ENCODE results near the gene ROBO4.

The ROBO4 gene

DNA sequence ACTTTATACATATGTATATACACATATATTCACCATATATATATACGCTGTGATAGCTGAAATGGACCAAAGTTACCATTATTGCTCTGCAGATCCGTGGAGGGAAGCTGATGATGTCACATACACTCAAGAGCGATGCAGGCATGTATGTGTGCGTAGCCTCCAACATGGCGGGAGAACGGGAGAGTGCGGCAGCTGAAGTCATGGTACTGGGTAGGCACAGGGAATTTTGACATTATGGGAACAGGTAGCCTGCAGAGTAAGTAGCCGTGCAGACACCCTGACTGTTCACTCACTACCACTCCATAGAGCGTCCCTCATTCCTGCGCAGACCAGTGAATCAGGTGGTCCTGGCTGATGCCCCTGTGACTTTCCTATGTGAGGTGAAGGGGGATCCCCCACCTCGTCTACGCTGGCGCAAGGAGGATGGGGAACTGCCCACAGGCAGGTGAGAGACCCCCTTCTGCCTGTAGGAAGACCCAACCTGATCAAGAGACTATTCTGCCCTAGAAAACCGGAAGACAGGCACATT lies 27.7 kb downstream of the ROBO4 start:
- no peak for DNase-seq

GRCh38 chr11:124869331-124869730 lies 28.3 kb downstream of the ROBO4 start:
- no peak for DNase-seq

GRCh38 chr11:124868331-124869274 lies 29.1 kb downstream of the ROBO4 start:
- no peak for DNase-seq

GRCh38 chr11:124867700-124868099 lies 30.0 kb downstream of the ROBO4 start:
- DNase-seq: peak; percentile 3 to 18

DNA sequence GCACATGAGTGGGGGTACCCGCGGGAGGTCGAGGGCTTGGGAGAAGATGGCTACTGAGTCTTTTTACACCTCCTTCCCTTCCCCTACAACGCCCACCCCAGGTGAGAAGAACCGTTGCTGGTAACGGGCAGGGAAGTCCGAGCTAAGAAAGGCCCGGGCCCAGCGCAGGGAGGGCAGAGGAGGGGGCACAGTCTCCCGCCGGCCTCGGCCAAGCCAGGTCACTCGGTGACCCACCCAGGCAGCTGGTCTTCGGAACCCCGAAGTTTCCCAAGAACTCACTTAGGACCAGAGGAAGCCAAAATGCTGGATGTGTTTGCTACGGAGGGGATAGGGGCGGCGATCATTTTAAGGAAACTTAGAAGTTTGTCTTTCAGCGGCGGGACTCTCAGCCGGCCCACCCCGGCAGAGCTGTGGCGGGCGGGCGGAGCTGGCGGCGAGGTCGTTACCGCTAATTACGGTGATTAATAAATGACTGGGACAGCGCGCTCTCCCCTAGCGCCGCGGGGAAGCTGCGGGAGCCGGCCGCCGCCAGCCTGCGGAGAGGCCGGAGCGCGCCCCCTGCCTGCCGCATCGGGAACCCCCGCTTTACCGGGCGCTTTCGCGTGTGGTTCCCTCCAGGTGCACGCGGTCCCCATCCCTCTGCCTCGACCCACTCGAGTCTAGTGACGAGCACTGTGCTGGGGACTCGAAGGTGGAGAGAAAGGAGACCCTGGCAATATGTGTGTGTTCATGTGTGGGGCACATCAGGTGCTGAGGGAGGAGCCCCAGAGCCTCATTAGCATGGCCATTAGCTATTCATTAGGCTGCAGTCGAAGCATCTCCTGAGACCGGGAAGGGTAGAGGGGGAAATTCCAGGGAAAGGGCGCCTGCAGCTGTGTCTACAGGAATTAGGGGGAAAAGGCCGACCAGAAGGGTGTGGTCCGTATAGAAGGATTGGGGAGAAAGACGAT lies 31.5 kb downstream of the ROBO4 start:
- peak; percentile 11 to 38 for DNase-seq

GRCh38 chr11:124865181-124865901 lies 32.3 kb downstream of the ROBO4 start, which contains the start of gene ROBO3:
Gene ROBO3, plus strand, starts transcription at chr11:124865432. Its CDS starts 146 bp downstream, at chr11:124865578.
- DNase-seq: no peak

DNA sequence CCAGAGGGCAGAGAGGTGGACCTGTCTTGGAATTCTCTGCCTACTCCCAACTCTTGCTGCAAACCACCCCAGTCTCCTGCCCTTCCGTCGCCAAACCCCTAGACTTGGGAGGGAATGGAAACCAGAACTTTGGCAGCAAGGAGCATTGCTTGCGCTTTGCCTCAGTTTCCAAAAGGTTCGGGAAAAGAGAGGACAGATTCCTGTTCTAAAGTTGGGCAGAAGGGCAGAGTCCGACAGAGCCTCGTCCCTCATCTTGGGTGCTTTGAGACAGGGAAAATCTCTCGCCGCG lies 32.8 kb downstream of the ROBO4 start:
- no peak for DNase-seq

- no peak for DNase-seq
Observed at GRCh38 chr11:124864176-124864891, 33.3 kb downstream of the ROBO4 start.

DNA sequence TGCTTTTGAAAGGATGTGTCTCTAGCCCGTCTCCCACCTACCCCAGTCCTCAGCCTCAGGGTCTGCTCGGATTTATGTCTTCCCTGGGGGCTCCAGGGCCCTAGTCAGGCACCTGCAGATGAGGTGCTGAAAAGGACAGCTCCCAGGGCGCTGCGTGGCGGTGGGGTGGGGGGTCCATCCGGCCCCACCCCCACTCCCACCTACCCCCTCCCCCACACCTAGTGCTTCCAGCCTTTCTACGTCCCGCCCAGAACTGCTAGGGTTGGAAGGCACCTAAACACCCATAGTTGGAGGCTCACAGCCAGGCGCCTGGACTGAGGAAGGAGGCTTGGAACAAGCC lies 33.9 kb downstream of the ROBO4 start:
- DNase-seq: no peak

GRCh38 chr11:124863137-124863825 lies 34.4 kb downstream of the ROBO4 start:
- DNase-seq: peak in 1 of 2 donors; percentile 5

DNA sequence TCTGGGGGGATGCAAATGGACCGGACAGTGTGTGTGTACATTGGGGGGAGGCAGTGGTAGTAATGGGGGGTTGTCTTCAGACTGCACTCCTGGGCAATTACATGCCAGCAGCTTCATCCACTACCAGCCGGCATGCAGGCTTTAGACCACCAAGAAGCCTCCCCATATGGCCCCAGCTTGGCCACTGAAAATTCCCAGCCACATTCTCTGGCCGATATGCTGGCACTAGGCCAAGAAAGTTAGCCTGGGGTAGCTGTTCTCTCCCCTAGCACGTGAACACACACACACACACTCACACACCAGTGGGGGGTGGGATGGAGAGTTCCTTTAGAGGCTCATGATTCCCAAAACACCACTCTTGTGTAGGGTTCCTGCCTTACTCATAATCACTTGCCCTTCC lies 36.0 kb downstream of the ROBO4 start:
- no peak for DNase-seq

DNA sequence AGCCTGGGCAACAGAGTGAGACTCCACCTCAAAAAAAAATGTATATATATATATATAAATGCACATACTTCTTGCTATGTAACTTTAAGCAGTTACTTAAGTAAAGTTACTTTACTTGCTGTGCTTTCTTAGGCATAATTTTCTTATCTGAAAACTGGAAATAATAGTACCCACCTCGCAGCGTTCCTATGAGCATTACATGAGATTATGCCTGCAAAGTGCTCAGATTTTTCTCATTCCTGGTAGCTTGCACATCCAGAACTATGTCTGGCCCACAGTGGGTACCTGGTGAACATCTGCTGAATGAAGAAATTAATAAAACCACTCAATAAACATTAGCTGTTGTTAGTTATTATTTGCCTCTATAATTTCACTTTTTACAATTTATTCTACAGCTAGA lies 38.5 kb downstream of the ROBO4 start:
- no peak for DNase-seq

DNA sequence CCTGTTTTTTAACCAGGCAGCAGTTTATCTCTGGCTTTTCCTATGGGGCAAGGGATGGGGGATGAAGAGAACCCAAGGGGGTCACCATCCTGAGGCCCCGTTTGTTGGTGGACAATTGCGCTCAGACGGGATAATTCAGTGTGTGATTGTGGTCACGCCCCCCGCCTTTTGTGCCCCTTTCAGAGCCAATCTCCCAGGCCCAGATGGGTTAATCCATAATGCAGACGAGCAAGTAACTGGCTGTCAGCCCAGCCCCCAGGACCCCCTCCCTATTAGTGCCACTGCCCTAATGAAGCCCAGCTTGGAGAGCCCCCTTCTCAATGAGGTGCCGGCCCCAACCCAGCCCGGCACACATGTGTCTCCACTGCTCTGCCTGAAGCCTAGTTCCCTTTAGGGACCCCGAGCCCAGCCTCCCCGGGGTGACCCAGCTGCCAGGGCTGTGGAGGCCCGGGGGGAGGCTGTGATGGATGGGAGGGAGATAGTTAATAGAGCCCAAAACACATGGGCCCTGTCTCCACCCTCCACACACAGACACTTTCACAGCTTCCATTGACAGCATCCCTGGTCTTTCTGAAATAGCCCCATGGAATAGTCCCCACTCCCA lies 51.5 kb downstream of the ROBO4 start:
- no peak for DNase-seq

GRCh38 chr11:124844664-124845079 lies 53.0 kb downstream of the ROBO4 start:
- no peak for DNase-seq

- no peak for DNase-seq
Observed at GRCh38 chr11:124843616-124843910, 54.1 kb downstream of the ROBO4 start.

- DNase-seq: no peak
Observed at GRCh38 chr11:124842305-124842704, 55.4 kb downstream of the ROBO4 start.

- DNase-seq: no peak
Observed at GRCh38 chr11:124841840-124842239, 55.8 kb downstream of the ROBO4 start.

DNA sequence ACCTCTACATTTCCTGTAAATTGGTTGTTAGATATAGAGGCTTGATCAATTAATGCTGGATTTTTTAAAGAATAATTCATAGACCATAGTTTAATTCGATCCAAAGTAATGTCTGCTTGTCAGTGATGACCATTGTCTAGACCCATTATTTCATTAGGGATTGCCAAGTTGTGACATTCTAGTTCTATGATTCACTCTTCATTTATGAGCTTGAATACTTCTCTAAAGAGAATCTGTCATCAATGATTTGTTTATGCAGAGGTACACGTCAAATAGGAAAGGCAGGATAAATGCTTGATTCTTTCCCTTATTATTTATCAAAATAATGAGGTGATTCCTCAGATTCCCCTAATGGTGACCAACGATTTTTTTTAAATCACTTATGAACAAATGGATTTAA lies 56.5 kb downstream of the ROBO4 start:
- no peak for DNase-seq

GRCh38 chr11:124840666-124841065 lies 57.0 kb downstream of the ROBO4 start:
- no peak for DNase-seq

DNA sequence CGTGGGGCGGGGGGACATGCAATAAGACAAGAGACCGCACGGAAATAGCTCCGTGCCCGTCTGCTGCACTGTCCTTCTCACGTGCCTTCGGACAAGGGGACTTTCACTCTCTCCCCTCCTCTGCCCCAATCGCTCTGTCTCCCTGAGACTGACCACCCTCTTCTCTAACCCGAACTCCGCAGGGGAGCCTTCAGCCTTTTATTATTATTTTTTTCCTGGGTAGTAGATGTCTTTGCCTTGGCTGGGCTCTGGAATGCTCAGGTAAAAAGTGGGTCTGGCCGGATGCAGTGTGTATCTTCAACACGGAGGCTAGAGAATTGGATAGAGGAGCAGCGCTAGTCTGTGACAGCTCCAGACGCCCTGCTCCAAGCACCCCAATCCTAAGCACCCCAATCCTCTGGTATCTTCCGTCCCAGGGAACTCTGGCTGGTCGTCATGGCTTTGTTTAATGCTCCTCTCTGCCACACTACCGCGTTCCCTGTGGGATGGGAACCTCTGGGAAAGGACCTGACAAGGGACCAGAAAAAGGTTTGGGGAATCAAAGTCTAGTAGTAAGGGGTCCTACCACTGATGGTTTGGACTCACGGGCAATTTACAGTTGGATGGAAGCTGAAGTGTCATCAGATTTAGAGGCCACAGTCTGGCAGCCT lies 57.6 kb downstream of the ROBO4 start:
- no peak for DNase-seq
